GM12872 (cell line): Measurements from ENCODE around the gene CACNA1B.

Experiments
- TF ChIP-seq, protein P1 (sequence below): IDR thresholded peaks from 3 replicates; pipeline ENCODE4 v1.5.1; 2011; ENCODE audit warnings: low read depth, mild to moderate bottlenecking, low read length, moderate library complexity; ENCODE audit not compliant: insufficient read depth

Gene CACNA1B

DNA sequence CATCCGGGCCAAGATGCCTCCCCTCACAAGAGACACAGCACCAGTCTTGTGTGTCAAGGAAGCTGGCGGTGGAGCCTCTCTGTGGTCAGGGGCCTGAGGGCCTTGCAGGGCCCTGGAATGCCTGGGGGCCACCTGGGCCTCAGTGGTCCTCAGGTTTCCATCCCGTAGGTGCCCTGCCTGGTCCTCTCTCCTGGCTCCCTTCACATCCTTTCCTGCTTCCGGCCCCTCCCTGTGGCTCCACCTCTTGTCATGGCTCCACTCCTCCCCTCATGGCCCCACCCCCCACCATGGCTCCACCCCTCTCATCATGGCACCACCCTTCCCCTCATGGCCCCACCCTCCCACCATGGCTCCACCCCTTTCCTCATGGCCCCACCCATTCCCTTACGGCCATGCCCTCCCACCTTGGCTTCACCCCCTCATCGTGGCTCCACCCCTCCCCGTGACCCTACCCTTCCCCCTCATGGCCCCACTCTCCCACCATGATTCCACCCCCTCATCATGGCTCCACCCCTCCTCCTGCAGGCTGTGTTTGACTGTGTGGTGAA, 175.8 kb downstream of the CACNA1B start:
- TF ChIP-seq, protein P1, sequence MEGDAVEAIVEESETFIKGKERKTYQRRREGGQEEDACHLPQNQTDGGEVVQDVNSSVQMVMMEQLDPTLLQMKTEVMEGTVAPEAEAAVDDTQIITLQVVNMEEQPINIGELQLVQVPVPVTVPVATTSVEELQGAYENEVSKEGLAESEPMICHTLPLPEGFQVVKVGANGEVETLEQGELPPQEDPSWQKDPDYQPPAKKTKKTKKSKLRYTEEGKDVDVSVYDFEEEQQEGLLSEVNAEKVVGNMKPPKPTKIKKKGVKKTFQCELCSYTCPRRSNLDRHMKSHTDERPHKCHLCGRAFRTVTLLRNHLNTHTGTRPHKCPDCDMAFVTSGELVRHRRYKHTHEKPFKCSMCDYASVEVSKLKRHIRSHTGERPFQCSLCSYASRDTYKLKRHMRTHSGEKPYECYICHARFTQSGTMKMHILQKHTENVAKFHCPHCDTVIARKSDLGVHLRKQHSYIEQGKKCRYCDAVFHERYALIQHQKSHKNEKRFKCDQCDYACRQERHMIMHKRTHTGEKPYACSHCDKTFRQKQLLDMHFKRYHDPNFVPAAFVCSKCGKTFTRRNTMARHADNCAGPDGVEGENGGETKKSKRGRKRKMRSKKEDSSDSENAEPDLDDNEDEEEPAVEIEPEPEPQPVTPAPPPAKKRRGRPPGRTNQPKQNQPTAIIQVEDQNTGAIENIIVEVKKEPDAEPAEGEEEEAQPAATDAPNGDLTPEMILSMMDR = no peak

DNA sequence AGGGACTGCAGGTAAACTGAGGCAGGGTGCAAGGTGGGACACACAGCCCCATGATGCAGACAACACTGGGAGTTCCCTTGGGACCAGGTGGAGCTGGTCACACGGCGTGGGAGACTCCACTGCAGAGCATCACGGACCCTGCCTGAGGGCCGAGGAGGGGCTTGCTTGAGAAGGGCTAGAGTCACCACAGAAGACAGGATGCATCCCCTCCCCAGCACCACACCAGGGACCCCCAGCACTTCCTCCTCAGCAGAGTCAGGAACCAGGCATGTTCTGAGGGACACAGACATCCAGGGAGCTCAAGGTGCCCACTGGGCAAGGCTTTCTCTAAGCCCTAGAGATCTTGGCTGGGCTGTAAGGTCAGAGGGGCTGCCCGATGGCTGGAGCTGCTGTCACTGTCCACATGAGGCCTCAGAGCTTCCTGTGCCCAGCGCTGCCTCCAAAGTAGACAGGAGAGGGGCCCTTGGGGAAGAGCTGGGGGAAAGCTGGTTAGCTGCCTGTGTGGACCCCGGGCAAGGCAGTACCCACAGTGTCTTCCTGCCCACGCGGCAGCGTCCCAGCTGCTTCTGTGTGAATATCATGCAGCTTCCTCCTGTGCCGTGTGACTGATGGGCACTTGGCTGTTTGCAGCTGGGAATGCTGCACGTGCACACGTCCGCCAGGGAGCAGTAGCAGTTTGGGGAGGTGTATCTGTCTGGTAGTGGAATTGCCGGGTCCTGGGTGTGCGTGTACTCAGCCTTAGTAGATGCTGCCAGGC, 176.6 kb downstream of the CACNA1B start:
- TF ChIP-seq, protein P1 = no peak

GRCh38 chr9:138057726-138058125, 180.1 kb downstream of the CACNA1B start:
- TF ChIP-seq, protein P1 = no peak

GRCh38 chr9:138058181-138058580, 180.6 kb downstream of the CACNA1B start:
- TF ChIP-seq, protein P1 = no peak

DNA sequence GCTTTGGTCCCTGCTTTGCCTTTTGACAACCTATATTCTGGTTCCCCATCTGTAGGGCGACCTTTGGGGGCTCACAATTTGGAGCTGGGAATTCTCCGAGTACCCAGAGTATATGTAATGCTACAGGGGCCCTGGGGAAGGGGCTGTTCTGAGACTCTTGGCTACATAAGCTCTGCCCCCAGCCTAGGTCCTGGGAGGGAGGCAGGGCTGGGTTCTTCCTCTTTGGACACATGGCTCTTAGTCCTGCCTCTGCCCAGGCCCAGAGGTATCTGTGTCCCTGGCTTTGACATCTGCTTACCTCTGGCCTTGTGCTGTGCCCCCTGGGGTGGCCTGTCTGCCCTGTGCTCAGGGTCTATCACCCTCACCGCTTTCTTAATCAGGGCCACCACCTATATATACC, 181.6 kb downstream of the CACNA1B start:
- TF ChIP-seq, protein P1 = no peak

DNA sequence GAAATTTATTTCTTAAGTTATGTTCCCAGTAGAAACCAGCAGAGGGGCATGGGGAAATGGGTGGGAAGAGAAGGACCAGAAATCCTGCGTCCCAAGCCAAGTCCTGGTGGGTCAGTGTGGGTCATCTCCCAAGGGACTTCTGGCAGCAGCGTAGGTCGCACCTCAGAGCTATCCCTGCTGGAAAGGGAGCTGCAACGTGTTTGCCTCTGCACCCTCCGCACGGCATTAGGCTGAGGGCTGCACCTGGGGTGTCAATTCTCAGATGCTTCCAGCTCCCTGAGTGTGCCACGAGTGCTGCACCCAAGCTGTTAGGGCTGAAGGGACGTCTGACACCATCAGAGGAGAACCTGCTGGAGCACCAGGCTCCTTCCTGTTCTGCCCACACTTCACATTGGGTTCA, 182.8 kb downstream of the CACNA1B start:
- TF ChIP-seq, protein P1 = no peak

- TF ChIP-seq, protein P1 = no peak
Observed at GRCh38 chr9:138060881-138061280, 183.3 kb downstream of the CACNA1B start.
